ENCODE results near the gene WDR7.

WDR7 gene

GRCh38 chr18:57051657-57052044 lies 400.5 kb downstream of the WDR7 start:
- Histone ChIP-seq H3K36me3 (ENCODE audit: control insufficient read depth, insufficient read depth, low read length) (no peaks in the 10 kb centered on the region), H3K9ac (no peak overlapping the region), H3K4me2 (ENCODE audit: low read length) (no peak overlapping the region), H3K27ac (no peak overlapping the region), H2AFZ (no peak overlapping the region), H3K9me3 (ENCODE audit: control insufficient read depth, low read length) (no peaks in the 10 kb centered on the region), H3K4me1 (no peaks in the 10 kb centered on the region), H3K27me3 (ENCODE audit: control insufficient read depth, insufficient read depth, low read length) (no peaks in the 10 kb centered on the region), H3K4me3 (ENCODE audit: low read depth, low read length) (no peak overlapping the region), H3K79me2 (no peaks in the 10 kb centered on the region)
- TF ChIP-seq CTCF (IDR thresholded peaks at IDR 0.05), result no peak

DNA sequence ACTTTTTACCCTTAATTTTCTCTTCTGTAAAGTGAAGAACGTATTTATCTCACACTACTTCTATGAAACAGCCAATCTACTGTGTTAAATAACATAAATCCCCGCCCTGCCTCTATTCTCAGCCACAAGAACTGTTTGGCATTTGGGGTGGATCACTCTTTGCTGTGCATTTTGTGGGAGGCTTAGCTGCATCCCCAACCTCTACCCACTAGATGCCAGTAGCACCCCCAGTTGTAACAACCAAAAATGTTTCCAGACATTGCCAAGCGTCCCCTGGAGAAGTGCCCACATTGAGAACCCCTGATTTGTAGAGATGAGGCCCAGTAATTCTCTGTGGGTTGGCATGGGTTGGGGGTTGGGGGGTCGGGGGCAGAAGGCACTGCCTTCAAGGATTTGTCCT lies 401.0 kb downstream of the WDR7 start:
- H3K4me3 ChIP-seq (ENCODE audit: low read depth, low read length), result no peak overlapping the region
- H3K27ac ChIP-seq, result no peak overlapping the region
- TF ChIP-seq CTCF (IDR thresholded peaks at IDR 0.05), result no peak
- no peaks in the 10 kb centered on the region for H3K9me3 ChIP-seq (ENCODE audit: control insufficient read depth, low read length)
- no peak overlapping the region for H2AFZ ChIP-seq
- no peaks in the 10 kb centered on the region for H3K36me3 ChIP-seq (ENCODE audit: control insufficient read depth, insufficient read depth, low read length)
- H3K79me2 ChIP-seq, result no peaks in the 10 kb centered on the region
- H3K9ac ChIP-seq, result no peak overlapping the region
- H3K27me3 ChIP-seq (ENCODE audit: control insufficient read depth, insufficient read depth, low read length), result no peaks in the 10 kb centered on the region
- H3K4me1 ChIP-seq, result no peaks in the 10 kb centered on the region
- H3K4me2 ChIP-seq (ENCODE audit: low read length), result no peak overlapping the region

- no peaks in the 10 kb centered on the region for H3K27me3 ChIP-seq (ENCODE audit: control insufficient read depth, insufficient read depth, low read length)
- no peaks in the 10 kb centered on the region for H3K79me2 ChIP-seq
- H2AFZ ChIP-seq, result no peak overlapping the region
- H3K27ac ChIP-seq, result no peak overlapping the region
- no peak for TF ChIP-seq CTCF (IDR thresholded peaks at IDR 0.05)
- H3K36me3 ChIP-seq (ENCODE audit: control insufficient read depth, insufficient read depth, low read length), result no peaks in the 10 kb centered on the region
- H3K9me3 ChIP-seq (ENCODE audit: control insufficient read depth, low read length), result no peaks in the 10 kb centered on the region
- no peak overlapping the region for H3K4me3 ChIP-seq (ENCODE audit: low read depth, low read length)
- no peak overlapping the region for H3K4me2 ChIP-seq (ENCODE audit: low read length)
- no peaks in the 10 kb centered on the region for H3K4me1 ChIP-seq
- no peak overlapping the region for H3K9ac ChIP-seq
Observed at GRCh38 chr18:57052759-57053158, 401.6 kb downstream of the WDR7 start.

DNA sequence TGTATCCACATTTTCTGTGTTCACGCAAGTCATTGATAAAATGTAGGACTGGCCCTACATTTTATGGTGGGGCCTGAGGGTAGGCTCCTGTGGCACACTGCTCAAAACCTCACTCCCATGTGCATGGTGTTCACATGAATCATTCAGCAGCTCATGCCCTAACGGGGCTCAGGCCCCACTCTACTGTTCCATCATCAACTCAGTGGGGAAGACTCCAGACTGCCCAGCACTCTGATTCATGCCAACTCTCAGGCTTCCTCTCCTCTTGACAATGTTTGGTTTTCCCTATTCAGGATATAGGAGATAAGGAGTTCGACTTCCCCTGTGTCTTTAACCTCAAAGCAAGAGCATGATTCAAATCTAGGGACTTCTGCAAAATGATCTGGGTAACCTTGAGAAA lies 403.7 kb downstream of the WDR7 start:
- H3K9me3 ChIP-seq (ENCODE audit: control insufficient read depth, low read length), result no peaks in the 10 kb centered on the region
- H3K9ac ChIP-seq, result no peak overlapping the region
- no peak overlapping the region for H3K27ac ChIP-seq
- no peaks in the 10 kb centered on the region for H3K79me2 ChIP-seq
- H3K36me3 ChIP-seq (ENCODE audit: control insufficient read depth, insufficient read depth, low read length), result no peaks in the 10 kb centered on the region
- H3K4me1 ChIP-seq, result no peaks in the 10 kb centered on the region
- H3K27me3 ChIP-seq (ENCODE audit: control insufficient read depth, insufficient read depth, low read length), result no peaks in the 10 kb centered on the region
- H3K4me2 ChIP-seq (ENCODE audit: low read length), result no peak overlapping the region
- H3K4me3 ChIP-seq (ENCODE audit: low read depth, low read length), result no peak overlapping the region
- H2AFZ ChIP-seq, result no peak overlapping the region
- no peak for TF ChIP-seq CTCF (IDR thresholded peaks at IDR 0.05)

DNA sequence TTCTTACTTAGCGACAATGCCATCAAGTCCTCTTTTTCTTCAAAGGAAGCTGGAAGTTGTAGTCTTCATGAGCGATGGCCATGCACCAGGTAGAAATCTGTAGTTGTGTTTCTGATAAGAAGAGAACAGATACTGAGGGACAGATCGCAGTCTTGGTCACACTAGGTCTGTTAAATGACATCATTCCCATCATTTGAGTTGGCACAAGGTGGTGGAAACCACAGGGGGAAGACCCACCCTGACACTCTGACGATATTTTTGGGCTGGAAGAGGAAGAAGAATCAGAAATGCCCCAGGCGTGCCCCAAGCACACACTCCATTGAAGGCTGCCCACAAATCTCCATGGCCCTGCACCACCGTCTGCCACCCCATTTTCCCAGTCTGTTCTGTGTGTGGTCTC lies 406.7 kb downstream of the WDR7 start:
- Histone ChIP-seq H3K4me1 (no peaks in the 10 kb centered on the region), H3K27me3 (ENCODE audit: control insufficient read depth, insufficient read depth, low read length) (no peaks in the 10 kb centered on the region), H3K4me2 (ENCODE audit: low read length) (no peak overlapping the region), H3K9ac (no peak overlapping the region), H3K9me3 (ENCODE audit: control insufficient read depth, low read length) (no peaks in the 10 kb centered on the region), H2AFZ (no peak overlapping the region), H3K36me3 (ENCODE audit: control insufficient read depth, insufficient read depth, low read length) (no peaks in the 10 kb centered on the region), H3K27ac (no peak overlapping the region), H3K4me3 (ENCODE audit: low read depth, low read length) (no peak overlapping the region), H3K79me2 (no peaks in the 10 kb centered on the region)
- TF ChIP-seq CTCF (IDR thresholded peaks at IDR 0.05), result no peak

Measured in parathyroid adenoma (tissue), 2 donors.